Ishikawa (cell line): ENCODE measurements around the gene PDE4D.

Experiments
- CEBPB ChIP-seq: IDR thresholded peaks from 2 replicates; pipeline ENCODE4 v1.6.1; 2012
- CREB1 ChIP-seq: IDR thresholded peaks from 2 replicates; pipeline ENCODE4 v1.6.1; 2012; ENCODE audit warnings: low read depth
- EGR1 ChIP-seq: IDR thresholded peaks from 2 replicates; pipeline ENCODE4 v1.6.1; 2012
- EP300 ChIP-seq: IDR thresholded peaks from 2 replicates; pipeline ENCODE4 v1.6.1; 2012; ENCODE audit warnings: borderline replicate concordance
- FOXM1 ChIP-seq: IDR thresholded peaks from 2 replicates; pipeline ENCODE4 v1.6.1; 2012; ENCODE audit warnings: low read depth, borderline replicate concordance
- MAX ChIP-seq: IDR thresholded peaks from 2 replicates; pipeline ENCODE4 v1.6.1; 2012
- NFIC ChIP-seq: IDR thresholded peaks from 2 replicates; pipeline ENCODE4 v1.6.1; 2012
- RAD21 ChIP-seq: IDR thresholded peaks from 2 replicates; pipeline ENCODE4 v1.6.1; 2012; ENCODE audit warnings: low read depth
- REST ChIP-seq: IDR thresholded peaks from 2 replicates; pipeline ENCODE4 v1.6.1; 2012; ENCODE audit warnings: low read depth, mild to moderate bottlenecking
- TAF1 ChIP-seq: IDR thresholded peaks from 2 replicates; pipeline ENCODE4 v1.6.1; 2012; ENCODE audit warnings: low read depth, mild to moderate bottlenecking
- TCF12 ChIP-seq: IDR thresholded peaks from 2 replicates; pipeline ENCODE4 v1.6.1; 2012; ENCODE audit warnings: low read depth
- TEAD4 ChIP-seq: IDR thresholded peaks from 2 replicates; pipeline ENCODE4 v1.6.1; 2012
- USF1 ChIP-seq: IDR thresholded peaks from 2 replicates; pipeline ENCODE4 v1.6.1; 2012
- YY1 ChIP-seq: IDR thresholded peaks from 2 replicates; pipeline ENCODE4 v1.6.1; 2012; ENCODE audit warnings: low read depth
- ZBTB7A ChIP-seq: IDR thresholded peaks from 2 replicates; pipeline ENCODE4 v1.6.1; 2012; ENCODE audit warnings: low read depth

The PDE4D gene

GRCh38 chr5:59864718-59865117 lies 28.8 kb downstream of the PDE4D start:
- TF ChIP-seq MAX (no peak), EP300 (no peak), TCF12 (no peak), REST (no peak), TEAD4 (no peak), ZBTB7A (no peak), RAD21 (no peak), CEBPB (no peak), CREB1 (no peak), EGR1 (no peak), FOXM1 (no peak), TAF1 (no peak), USF1 (no peak)

GRCh38 chr5:59863777-59864176 lies 29.7 kb downstream of the PDE4D start:
- TF ChIP-seq ZBTB7A (no peak), USF1 (no peak), MAX (no peak), EP300 (no peak), CEBPB (no peak), TCF12 (no peak)

GRCh38 chr5:59856358-59856757 lies 37.2 kb downstream of the PDE4D start:
- TF ChIP-seq ZBTB7A (no peak), CEBPB (no peak), MAX (no peak), REST (no peak), NFIC (no peak), TAF1 (no peak), RAD21 (no peak), EGR1 (no peak)

GRCh38 chr5:59850766-59851165 lies 42.8 kb downstream of the PDE4D start:
- TF ChIP-seq TCF12 (no peak), REST (no peak)

GRCh38 chr5:59847586-59847985 lies 45.9 kb downstream of the PDE4D start:
- no peak for TF ChIP-seq RAD21
- no peak for TF ChIP-seq FOXM1
- no peak for TF ChIP-seq REST
- no peak for TF ChIP-seq TEAD4
- TF ChIP-seq TAF1 = no peak
- TF ChIP-seq EGR1 = no peak
- TF ChIP-seq ZBTB7A = no peak
- TF ChIP-seq EP300 = no peak
- no peak for TF ChIP-seq TCF12
- TF ChIP-seq NFIC = no peak
- no peak for TF ChIP-seq CREB1
- no peak for TF ChIP-seq YY1
- no peak for TF ChIP-seq CEBPB
- TF ChIP-seq MAX = no peak
- TF ChIP-seq USF1 = no peak
